Gastroesophageal sphincter (tissue), 4 donors: Measurements from ENCODE around the gene KL. TPM values are rescaled to one million over a fixed set of nuclear protein-coding genes. Genes with fewer than 3 reads are reported as not detected.

ENCODE experiments used
- ATAC-seq: fragments of 150-250 bp; one replicate; pipeline ENCODE4 v1.9.1; 2016; ENCODE audit warnings: mild to moderate bottlenecking, moderate library complexity
- H3K27ac ChIP-seq, 4 donors: fragments of 200-600 bp; sonication (generic) in 3 of 4; 1 replicate in 3 of 4; 2 replicates in 1 of 4; pipeline ENCODE4 v1.5.1; 2016 to 2019
- H3K27me3 ChIP-seq: fragments of 200-600 bp; sonication (generic); one replicate; pipeline ENCODE4 v1.5.1; 2019
- H3K36me3 ChIP-seq, 2 donors: fragments of 200-600 bp; sonication (generic); one replicate each; pipeline ENCODE4 v1.5.1; 2019; ENCODE audit warnings: control low read depth in 1 of 2
- H3K4me1 ChIP-seq, 3 donors: fragments of 200-600 bp; sonication (generic); 1 replicate in 2 of 3; 2 replicates in 1 of 3; pipeline ENCODE4 v1.5.1; 2016 to 2019; ENCODE audit warnings: control low read depth in 2 of 3
- H3K4me3 ChIP-seq, 2 donors: fragments of 200-600 bp; sonication (generic); one replicate each; pipeline ENCODE4 v1.5.1; 2019; ENCODE audit warnings: mild to moderate bottlenecking in 1 of 2, moderate library complexity in 1 of 2
- H3K9me3 ChIP-seq, 3 donors: fragments of 200-600 bp; sonication (generic); one replicate each; pipeline ENCODE4 v1.5.1; 2017 to 2019; ENCODE audit warnings: control low read depth in 2 of 3
- EP300 ChIP-seq: sonication (generic); formaldehyde crosslinking; IDR thresholded peaks from one replicate; pipeline ENCODE4 v1.6.1; 2017; ENCODE audit warnings: antibody characterized with exemption, mild to moderate bottlenecking
- POLR2A ChIP-seq, 2 donors: fragments of 450-650 bp; IDR thresholded peaks; one replicate each; pipeline ENCODE4 v1.6.1; 2017; ENCODE audit warnings: antibody characterized with exemption in 2 of 2, mild to moderate bottlenecking in 2 of 2, moderate library complexity in 1 of 2
- POLR2AphosphoS5 ChIP-seq: sonication (generic); formaldehyde crosslinking; IDR thresholded peaks from one replicate; pipeline ENCODE4 v1.6.1; 2017; ENCODE audit warnings: antibody characterized with exemption
- WGBS, 2 donors: methylation state at CpG; one replicate each; pipeline ENCODE4 v1.1.5; 2018; ENCODE audit warnings: low coverage in 1 of 2; 5-methylcytosine and 5-hydroxymethylcytosine counted together
- total RNA-seq, 4 donors: library from RNA; depleted of rRNA; stranded (reverse); fragments of >200 nt; gene quantifications; one replicate each; pipeline ENCODE4 v1.1.0, GENCODE V29; 2016
- TF ChIP-seq, protein P1 (sequence below), 4 experiments: fragments of 200-600 bp in 2 of 4; fragments of 450-650 bp in 2 of 4; sonication (generic) in 1 of 4; IDR thresholded peaks; one replicate each; pipeline ENCODE4 v1.5.1; 2017 to 2019; ENCODE audit warnings: antibody characterized with exemption in 4 of 4, mild to moderate bottlenecking in 2 of 4, moderate library complexity in 2 of 4

Gene KL
- total RNA-seq, 4 donors from 2014 or later = 1.7 to 6.6 (median 3.4) TPM

DNA sequence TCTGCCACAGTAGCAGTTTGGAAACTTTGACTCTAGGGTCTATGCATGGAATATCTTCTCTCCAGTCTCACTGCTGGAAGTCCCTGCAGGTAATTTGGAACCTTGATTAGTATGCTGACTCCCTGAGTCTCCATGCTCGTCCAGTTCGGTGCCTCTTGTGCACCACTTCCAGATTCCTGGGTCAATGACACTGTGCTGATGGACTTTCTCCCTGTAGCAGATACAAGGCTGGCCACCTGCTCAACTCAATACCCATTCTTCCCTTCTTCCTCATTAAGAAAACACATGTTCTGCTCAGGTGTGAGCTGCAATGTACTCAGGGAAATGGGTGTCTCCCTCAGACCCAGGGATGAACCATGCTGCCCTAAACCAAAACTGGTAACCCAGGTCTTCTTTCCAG lies 99.1 kb downstream of the KL start:
- WGBS, 2 donors = 86 to 88% methylated on average over 2 of the region's 2 CpGs
- H3K4me1 ChIP-seq = peaks cover 5 to 67% (median 38%) of the 10 kb centered on the region in 3 donors
- H3K27me3 ChIP-seq = no peaks in the 10 kb centered on the region
- H3K4me3 ChIP-seq = no peak overlapping the region
- peak overlapping the region in 3 of 4 donors; percentile 57 to 81 (median 79) for H3K27ac ChIP-seq
- TF ChIP-seq POLR2A (IDR thresholded peaks at IDR 0.05) = no peak
- no peak for TF ChIP-seq EP300
- TF ChIP-seq POLR2AphosphoS5 = no peak
- TF ChIP-seq, protein P1, sequence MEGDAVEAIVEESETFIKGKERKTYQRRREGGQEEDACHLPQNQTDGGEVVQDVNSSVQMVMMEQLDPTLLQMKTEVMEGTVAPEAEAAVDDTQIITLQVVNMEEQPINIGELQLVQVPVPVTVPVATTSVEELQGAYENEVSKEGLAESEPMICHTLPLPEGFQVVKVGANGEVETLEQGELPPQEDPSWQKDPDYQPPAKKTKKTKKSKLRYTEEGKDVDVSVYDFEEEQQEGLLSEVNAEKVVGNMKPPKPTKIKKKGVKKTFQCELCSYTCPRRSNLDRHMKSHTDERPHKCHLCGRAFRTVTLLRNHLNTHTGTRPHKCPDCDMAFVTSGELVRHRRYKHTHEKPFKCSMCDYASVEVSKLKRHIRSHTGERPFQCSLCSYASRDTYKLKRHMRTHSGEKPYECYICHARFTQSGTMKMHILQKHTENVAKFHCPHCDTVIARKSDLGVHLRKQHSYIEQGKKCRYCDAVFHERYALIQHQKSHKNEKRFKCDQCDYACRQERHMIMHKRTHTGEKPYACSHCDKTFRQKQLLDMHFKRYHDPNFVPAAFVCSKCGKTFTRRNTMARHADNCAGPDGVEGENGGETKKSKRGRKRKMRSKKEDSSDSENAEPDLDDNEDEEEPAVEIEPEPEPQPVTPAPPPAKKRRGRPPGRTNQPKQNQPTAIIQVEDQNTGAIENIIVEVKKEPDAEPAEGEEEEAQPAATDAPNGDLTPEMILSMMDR (IDR thresholded peaks at IDR 0.05) = no peak
- no peak for ATAC-seq
- H3K9me3 ChIP-seq = no peaks in the 10 kb centered on the region
- H3K36me3 ChIP-seq = peaks cover 0 to 72% of the 10 kb centered on the region in 2 donors
